AG04450 (cell line): ENCODE measurements around the gene PDK2. TPM values are rescaled to one million over a fixed set of nuclear protein-coding genes. Genes with fewer than 3 reads are reported as not detected.

Experiments
- CTCF ChIA-PET: fragments of 300-600, 350-600 bp; formaldehyde crosslinking; extraction: SDS; loops from one replicate; lab custom pipeline; 2022; ENCODE audit warnings: antibody characterized with exemption, inconsistent platforms; lab: Charles Lee
- POLR2A ChIA-PET: fragments of 350-600 bp; formaldehyde crosslinking; extraction: SDS; loops from one replicate; lab custom pipeline; 2021; ENCODE audit warnings: antibody characterized with exemption, inconsistent platforms; lab: Yijun Ruan, JAX
- DNase-seq: peaks from one replicate; pipeline ENCODE4 v3.0.0-alpha.2; 2011; ENCODE audit warnings: low read depth, low spot score
- H3K27ac ChIP-seq: one replicate; pipeline ENCODE4 v1.5.1; 2012; ENCODE audit warnings: low read depth, low read length, control low read depth
- H3K27me3 ChIP-seq: one replicate; pipeline ENCODE4 v1.6.0; 2012; ENCODE audit warnings: low read length; ENCODE audit not compliant: control insufficient read depth, insufficient read depth
- H3K4me3 ChIP-seq: 2 replicates; pipeline ENCODE4 v1.5.1; 2011; ENCODE audit warnings: mild to moderate bottlenecking, low read depth, low read length, control low read depth
- H3K9me3 ChIP-seq: 2 replicates; pipeline ENCODE4 v1.5.1; 2012; ENCODE audit warnings: low read length; ENCODE audit not compliant: control insufficient read depth, insufficient read depth
- polyA plus RNA-seq: library from polyadenylated mRNA; depleted of rRNA; stranded (reverse); fragments of >200 nt; gene quantifications from 2 replicates; pipeline ENCODE4 v1.2.3, GENCODE V29; 2011
- TF ChIP-seq, protein P1 (sequence below): IDR thresholded peaks from 2 replicates; pipeline ENCODE4 v1.5.1; 2011; ENCODE audit warnings: low read depth, low read length, control low read depth, inconsistent platforms

PDK2 gene
- polyA plus RNA-seq, 1 experiment: 62.4 TPM

- H3K4me3 ChIP-seq: no peak overlapping the region
- no peaks in the 10 kb centered on the region for H3K27me3 ChIP-seq
- H3K27ac ChIP-seq: no peak overlapping the region
- DNase-seq: no peak
- TF ChIP-seq, protein P1, sequence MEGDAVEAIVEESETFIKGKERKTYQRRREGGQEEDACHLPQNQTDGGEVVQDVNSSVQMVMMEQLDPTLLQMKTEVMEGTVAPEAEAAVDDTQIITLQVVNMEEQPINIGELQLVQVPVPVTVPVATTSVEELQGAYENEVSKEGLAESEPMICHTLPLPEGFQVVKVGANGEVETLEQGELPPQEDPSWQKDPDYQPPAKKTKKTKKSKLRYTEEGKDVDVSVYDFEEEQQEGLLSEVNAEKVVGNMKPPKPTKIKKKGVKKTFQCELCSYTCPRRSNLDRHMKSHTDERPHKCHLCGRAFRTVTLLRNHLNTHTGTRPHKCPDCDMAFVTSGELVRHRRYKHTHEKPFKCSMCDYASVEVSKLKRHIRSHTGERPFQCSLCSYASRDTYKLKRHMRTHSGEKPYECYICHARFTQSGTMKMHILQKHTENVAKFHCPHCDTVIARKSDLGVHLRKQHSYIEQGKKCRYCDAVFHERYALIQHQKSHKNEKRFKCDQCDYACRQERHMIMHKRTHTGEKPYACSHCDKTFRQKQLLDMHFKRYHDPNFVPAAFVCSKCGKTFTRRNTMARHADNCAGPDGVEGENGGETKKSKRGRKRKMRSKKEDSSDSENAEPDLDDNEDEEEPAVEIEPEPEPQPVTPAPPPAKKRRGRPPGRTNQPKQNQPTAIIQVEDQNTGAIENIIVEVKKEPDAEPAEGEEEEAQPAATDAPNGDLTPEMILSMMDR: no peak; the same call in 1 of the 2 replicates
- POLR2A ChIA-PET: interaction anchor here (0.6 kb wide), 1 partner anchor 24 kb away, joined by 8 read pairs; no protein-coding TSS in a partner anchor
- H3K9me3 ChIP-seq: no peaks in the 10 kb centered on the region; the same call in 1 of the 2 replicates
- CTCF ChIA-PET: interaction anchor here (0.5 to 1.0 kb wide), 2 partner anchors 27 to 40 kb away, joined by 4 to 5 read pairs; no protein-coding TSS in a partner anchor
These were observed 39.3 kb downstream of the PDK2 start for GRCh38 chr17:50134206-50135110.

DNA sequence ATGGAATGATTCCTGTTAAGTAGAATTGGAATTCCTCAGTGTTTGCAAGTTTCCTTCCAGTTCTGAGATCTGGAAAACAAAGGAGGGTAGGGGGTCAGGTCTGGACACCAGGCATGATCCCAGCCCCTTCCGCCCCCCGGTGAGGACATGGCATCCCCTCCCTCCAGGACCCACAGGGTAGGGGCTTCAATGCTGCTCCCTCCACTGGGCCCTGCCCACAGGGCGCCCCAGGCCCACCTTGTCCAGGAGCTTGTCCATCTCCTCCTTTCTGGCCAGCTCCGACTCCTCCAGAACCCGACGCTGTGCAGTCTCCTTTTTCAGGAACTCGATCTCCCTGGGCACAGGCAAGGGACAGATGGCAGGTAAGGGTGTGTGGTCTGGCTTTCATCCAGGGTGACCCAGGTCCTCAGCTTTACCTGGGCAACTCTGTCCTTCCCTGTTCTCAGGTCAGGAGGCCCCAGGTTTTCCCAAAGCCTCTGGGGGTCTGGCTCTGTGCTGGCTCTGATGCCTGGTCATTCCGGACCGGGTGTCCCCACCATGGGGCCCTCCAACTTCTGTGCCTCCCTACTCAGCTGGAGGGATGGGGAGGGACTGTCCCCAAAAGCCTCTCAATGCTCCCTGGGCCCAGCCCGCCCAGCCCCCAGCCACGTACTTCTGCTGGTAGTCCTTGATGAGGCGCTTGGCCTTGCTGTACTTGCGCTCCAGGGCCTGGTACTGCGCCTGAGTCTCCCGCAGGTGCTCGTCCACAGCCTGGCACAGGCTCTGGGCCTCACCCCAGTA lies 40.4 kb downstream of the PDK2 start:
- TF ChIP-seq, protein P1: no peak
- DNase-seq: no peak
- no peak overlapping the region for H3K4me3 ChIP-seq
- H3K27ac ChIP-seq: no peak overlapping the region
- peaks cover 6% of the 10 kb centered on the region for H3K9me3 ChIP-seq
- ChIA-PET POLR2A (interaction anchor here (1.0 kb wide), 1 partner anchor 17 kb away, joined by 3 read pairs; no protein-coding TSS in a partner anchor), CTCF (no interaction called here)
- H3K27me3 ChIP-seq: no peaks in the 10 kb centered on the region

DNA sequence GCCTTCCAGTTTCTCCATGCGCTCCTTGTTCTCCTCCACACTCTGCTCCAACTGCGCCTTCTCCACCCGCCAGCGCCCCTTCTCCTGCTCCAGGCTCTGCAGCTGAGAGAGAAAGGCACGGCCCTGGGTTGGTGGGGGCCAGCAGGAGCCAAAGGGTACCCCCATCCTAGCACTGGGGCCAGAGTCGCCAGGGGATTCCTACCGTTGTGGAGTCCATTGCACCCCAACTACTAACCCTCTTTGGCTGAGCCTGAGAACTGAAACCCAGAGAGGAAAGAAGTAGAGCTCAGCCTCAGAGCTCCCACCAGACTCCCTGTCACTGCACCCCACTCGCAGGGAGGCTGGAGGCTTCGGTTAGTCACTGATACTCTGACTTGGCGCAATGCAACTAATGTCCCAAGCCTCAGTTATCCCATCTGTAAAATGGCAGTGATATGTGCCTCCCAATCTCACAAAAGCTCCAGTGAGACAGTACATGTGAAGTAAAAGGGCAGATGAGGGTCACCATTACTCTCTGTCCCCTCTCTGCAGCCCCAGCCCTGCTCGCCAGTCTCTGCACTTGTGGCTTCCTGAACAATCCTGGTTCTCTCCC lies 41.0 kb downstream of the PDK2 start:
- no peak overlapping the region for H3K27ac ChIP-seq
- peaks cover 6% of the 10 kb centered on the region for H3K9me3 ChIP-seq
- TF ChIP-seq, protein P1: no peak
- DNase-seq: no peak
- no peak overlapping the region for H3K4me3 ChIP-seq
- ChIA-PET POLR2A (interaction anchor here (1.0 kb wide), 1 partner anchor 16 kb away, joined by 3 read pairs; no protein-coding TSS in a partner anchor), CTCF (interaction anchor here (1.0 to 1.4 kb wide), 2 partner anchors 26 to 42 kb away, joined by 3 to 4 read pairs; partner anchors contain the start of gene PDK2)
- no peaks in the 10 kb centered on the region for H3K27me3 ChIP-seq

DNA sequence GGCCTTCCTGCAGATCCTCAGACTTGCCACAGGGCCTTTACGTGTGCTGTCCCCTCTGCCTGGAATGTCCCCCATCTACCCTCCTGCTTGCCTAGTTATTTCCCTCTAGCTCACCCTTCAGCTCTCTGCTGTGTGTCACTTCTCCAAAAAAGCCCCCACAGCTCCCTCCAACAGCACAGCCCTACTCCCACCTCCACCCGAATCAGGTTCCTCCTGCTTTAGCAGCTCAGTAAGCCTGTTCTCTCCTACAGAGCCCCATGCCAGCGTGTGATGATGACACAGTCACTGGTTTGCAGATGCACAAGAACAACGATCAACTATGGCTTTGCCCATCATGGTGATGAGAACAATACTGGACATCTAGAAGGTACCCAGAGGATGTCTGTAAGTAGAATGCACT lies 41.9 kb downstream of the PDK2 start:
- ChIA-PET CTCF (interaction anchor here (1.0 to 1.4 kb wide), 2 partner anchors 25 to 43 kb away, joined by 3 to 4 read pairs; partner anchors contain the start of gene PDK2), POLR2A (no interaction called here)
- H3K4me3 ChIP-seq: no peak overlapping the region
- no peak for DNase-seq
- no peak overlapping the region for H3K27ac ChIP-seq
- TF ChIP-seq, protein P1: no peak
- no peaks in the 10 kb centered on the region for H3K27me3 ChIP-seq
- H3K9me3 ChIP-seq: peaks cover 6% of the 10 kb centered on the region
